22Rv1 (cell line): ENCODE results near the gene KLF12.

Source experiments
- ZFX ChIP-seq: fragments of 450-650 bp; IDR thresholded peaks from 2 replicates; pipeline ENCODE4 v1.6.1; 2017; ENCODE audit warnings: antibody characterized with exemption, borderline replicate concordance
- TF ChIP-seq, protein P1 (sequence below): fragments of 450-650 bp; IDR thresholded peaks from 2 replicates; pipeline ENCODE4 v1.5.1; 2017; ENCODE audit warnings: mild to moderate bottlenecking

DNA sequence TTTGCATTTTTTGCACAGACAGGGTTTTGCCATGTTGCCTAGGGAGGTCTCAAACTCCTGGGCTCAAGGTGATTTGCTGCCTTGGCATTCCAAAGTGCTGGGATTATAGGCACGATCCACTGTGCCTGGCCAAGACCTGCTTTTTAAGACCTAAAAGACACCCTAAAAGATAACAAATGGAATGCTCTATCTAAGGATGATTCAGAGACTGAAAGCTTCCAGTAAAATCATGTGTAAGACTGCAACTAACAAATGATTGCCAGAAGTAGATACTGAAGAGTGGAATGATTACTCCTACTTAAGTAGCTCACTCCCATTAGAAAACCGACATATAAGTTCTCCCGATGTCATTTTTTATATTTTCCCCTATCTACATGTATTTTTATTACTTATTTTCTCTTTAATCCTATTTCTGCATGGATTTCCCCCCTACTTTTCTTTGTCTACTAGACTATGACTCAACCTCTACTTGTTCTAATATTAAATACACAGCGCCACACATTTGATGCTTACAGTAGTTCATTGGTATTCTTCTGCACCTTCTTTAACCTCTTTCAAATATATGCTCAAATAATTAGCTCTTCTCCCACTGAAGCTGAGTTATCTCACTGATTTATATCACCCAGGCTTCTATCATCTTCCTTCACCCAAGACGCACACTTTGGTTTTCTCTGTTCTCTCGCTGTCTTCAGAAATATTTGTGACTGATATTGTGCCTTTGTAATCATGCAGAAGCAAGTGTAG, 32.2 kb upstream of the KLF12 start:
- TF ChIP-seq, protein P1, sequence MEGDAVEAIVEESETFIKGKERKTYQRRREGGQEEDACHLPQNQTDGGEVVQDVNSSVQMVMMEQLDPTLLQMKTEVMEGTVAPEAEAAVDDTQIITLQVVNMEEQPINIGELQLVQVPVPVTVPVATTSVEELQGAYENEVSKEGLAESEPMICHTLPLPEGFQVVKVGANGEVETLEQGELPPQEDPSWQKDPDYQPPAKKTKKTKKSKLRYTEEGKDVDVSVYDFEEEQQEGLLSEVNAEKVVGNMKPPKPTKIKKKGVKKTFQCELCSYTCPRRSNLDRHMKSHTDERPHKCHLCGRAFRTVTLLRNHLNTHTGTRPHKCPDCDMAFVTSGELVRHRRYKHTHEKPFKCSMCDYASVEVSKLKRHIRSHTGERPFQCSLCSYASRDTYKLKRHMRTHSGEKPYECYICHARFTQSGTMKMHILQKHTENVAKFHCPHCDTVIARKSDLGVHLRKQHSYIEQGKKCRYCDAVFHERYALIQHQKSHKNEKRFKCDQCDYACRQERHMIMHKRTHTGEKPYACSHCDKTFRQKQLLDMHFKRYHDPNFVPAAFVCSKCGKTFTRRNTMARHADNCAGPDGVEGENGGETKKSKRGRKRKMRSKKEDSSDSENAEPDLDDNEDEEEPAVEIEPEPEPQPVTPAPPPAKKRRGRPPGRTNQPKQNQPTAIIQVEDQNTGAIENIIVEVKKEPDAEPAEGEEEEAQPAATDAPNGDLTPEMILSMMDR: no peak
- TF ChIP-seq ZFX: no peak
